Natural killer cell (primary cell): Measurements from ENCODE around the gene TBC1D22A. TPM values are rescaled to one million over a fixed set of nuclear protein-coding genes. Genes with fewer than 3 reads are reported as not detected.

Experiments
- ATAC-seq, 3 donors: fragments of 150-1000 bp in 2 of 3; fragments of 200-7000 bp in 1 of 3; cut with Tn5 transposase; 1 replicate in 1 of 3; 2 replicates in 2 of 3; pipeline ENCODE4 v1.10.0; 2021; ENCODE audit warnings: mild to moderate bottlenecking in 2 of 3, moderate library complexity in 2 of 3
- DNase-seq, 2 donors: peaks; one replicate each; pipeline versions ENCODE4 v3.0.0 to v3.0.0-alpha.2; 2013 to 2021; ENCODE audit warnings: mixed read lengths in 1 of 2
- H3K27ac ChIP-seq: one replicate; pipeline ENCODE4 v1.5.1; 2013; ENCODE audit warnings: mild to moderate bottlenecking, low read length
- H3K27me3 ChIP-seq: one replicate; pipeline ENCODE4 v1.6.1; 2013; ENCODE audit warnings: low read length; ENCODE audit not compliant: control insufficient read depth, insufficient read depth
- H3K36me3 ChIP-seq: one replicate; pipeline ENCODE4 v1.6.1; 2013; ENCODE audit warnings: low read length; ENCODE audit not compliant: control insufficient read depth, insufficient read depth
- H3K4me1 ChIP-seq: one replicate; pipeline ENCODE4 v1.6.1; 2013; ENCODE audit warnings: low read length; ENCODE audit not compliant: control insufficient read depth, insufficient read depth
- H3K4me3 ChIP-seq: one replicate; pipeline ENCODE4 v1.5.1; 2013; ENCODE audit warnings: low read length
- H3K9me3 ChIP-seq: one replicate; pipeline ENCODE4 v1.6.1; 2013; ENCODE audit warnings: low read length; ENCODE audit not compliant: control insufficient read depth, insufficient read depth
- H3K27ac Mint-ChIP-seq, 2 donors: one replicate each; pipeline ENCODE4 v1.8.0; 2022; ENCODE audit warnings: mild to moderate bottlenecking in 2 of 2, mixed read lengths in 2 of 2, moderate library complexity in 1 of 2
- H3K27me3 Mint-ChIP-seq, 2 donors: one replicate each; pipeline ENCODE4 v1.8.0; 2022; ENCODE audit warnings: low read depth in 2 of 2, mixed read lengths in 2 of 2
- H3K36me3 Mint-ChIP-seq: one replicate; pipeline ENCODE4 v1.8.0; 2022; ENCODE audit warnings: mixed read lengths
- H3K4me1 Mint-ChIP-seq, 2 donors: one replicate each; pipeline ENCODE4 v1.8.0; 2022; ENCODE audit warnings: mixed read lengths in 2 of 2
- H3K4me3 Mint-ChIP-seq: one replicate; pipeline ENCODE4 v1.8.0; 2022; ENCODE audit warnings: mild to moderate bottlenecking, moderate library complexity, mixed read lengths
- H3K9me3 Mint-ChIP-seq, 2 donors: one replicate each; pipeline ENCODE4 v1.8.0; 2022; ENCODE audit warnings: mixed read lengths in 2 of 2
- CTCF ChIP-seq: fragments of 200-600 bp; IDR thresholded peaks from one replicate; pipeline ENCODE4 v1.8.0; 2022; ENCODE audit warnings: antibody characterized with exemption
- WGBS: methylation state at CpG from one replicate; pipeline ENCODE4 v1.1.7; 2013; ENCODE audit warnings: missing lambda C conversion rate; ENCODE audit not compliant: insufficient coverage; 5-methylcytosine and 5-hydroxymethylcytosine counted together
- intact Hi-C: fragments of 100-400 bp; cut with micrococcal nuclease; formaldehyde crosslinking; loops from one replicate; pipeline ENCODE4 v1.14.2; 2022
- total RNA-seq, 4 donors: library from RNA; stranded (reverse); fragments of 120-200 nt in 1 of 4; gene quantifications; one replicate each; pipeline versions ENCODE4 v1.2.3 to v1.2.4, GENCODE V29; 2013 to 2022

Gene TBC1D22A
- total RNA-seq, 3 donors from 2014 or later (not counting 1 experiment from before 2014, with no cell fraction given), result 47.4 to 53.7 (median 53.2) TPM

DNA sequence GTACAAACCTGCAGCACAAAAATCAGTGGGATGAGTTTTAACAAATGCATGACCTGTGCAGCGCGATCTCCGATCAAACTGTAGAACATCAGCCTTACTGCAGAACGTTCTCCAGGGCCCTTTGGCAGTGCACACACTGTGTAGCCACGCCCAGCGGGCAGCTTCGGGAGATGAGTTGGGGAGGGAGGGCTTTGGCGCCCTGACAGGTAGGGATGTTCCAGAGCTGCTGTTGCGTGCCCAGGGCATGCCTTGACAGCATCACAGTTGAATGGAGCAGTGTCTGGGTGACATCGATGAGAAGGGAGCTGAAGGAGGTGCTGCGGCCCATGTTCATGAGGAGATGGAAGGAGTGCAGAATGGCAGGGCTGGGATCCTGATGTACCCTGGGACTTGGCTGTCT lies 80.2 kb downstream of the TBC1D22A start:
- no peak for TF ChIP-seq CTCF
- peaks cover 2% of the 10 kb centered on the region for H3K36me3 ChIP-seq
- no peaks in the 10 kb centered on the region for H3K9me3 Mint-ChIP-seq
- H3K27ac Mint-ChIP-seq, result peak overlapping the region in 1 of 2 donors; percentile 64
- no peak overlapping the region for H3K4me3 Mint-ChIP-seq
- no peak for DNase-seq
- H3K4me1 ChIP-seq, result no peaks in the 10 kb centered on the region
- peaks cover 49 to 56% of the 10 kb centered on the region in 2 donors for H3K4me1 Mint-ChIP-seq
- WGBS, result 97% methylated on average over 11 of the region's 11 CpGs
- ATAC-seq, result no peak
- H3K27me3 ChIP-seq, result no peaks in the 10 kb centered on the region
- intact Hi-C loops, result no loop called here
- no peaks in the 10 kb centered on the region for H3K27me3 Mint-ChIP-seq
- H3K36me3 Mint-ChIP-seq, result peaks cover 8% of the 10 kb centered on the region
- H3K27ac ChIP-seq, result no peak overlapping the region
- no peak overlapping the region for H3K4me3 ChIP-seq
- H3K9me3 ChIP-seq, result no peaks in the 10 kb centered on the region

DNA sequence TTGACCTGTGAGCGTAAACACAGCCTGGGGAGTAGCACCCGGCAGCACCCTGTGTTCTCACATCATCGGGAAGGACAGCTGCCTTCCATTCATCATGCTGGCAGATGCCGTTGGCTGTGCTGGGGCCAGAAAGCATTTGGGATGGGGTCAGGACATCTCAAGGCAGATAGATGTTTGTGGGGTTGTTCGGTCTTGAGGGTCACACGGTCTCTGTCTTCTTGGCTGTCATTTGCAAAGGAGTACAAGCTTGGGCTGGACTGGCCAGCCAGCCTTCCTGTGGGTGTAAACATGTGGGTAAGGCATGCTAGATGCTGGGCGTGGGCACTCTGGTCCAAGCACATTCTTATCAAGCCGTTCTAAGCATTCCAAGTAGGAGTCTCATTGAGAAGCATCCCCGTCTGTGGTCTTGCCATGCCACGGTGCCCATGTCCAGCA lies 81.4 kb downstream of the TBC1D22A start:
- ATAC-seq (no peak), DNase-seq (no peak)
- Histone ChIP-seq H3K36me3 (peaks cover 2% of the 10 kb centered on the region), H3K4me1 (no peaks in the 10 kb centered on the region), H3K27me3 (no peaks in the 10 kb centered on the region), H3K27ac (no peak overlapping the region), H3K4me3 (no peak overlapping the region), H3K9me3 (no peaks in the 10 kb centered on the region)
- H3K27ac Mint-ChIP-seq, result peak overlapping the region in 1 of 2 donors; percentile 65
- peaks cover 8% of the 10 kb centered on the region for H3K36me3 Mint-ChIP-seq
- intact Hi-C loops, result no loop called here
- peaks cover 56 to 60% of the 10 kb centered on the region in 2 donors for H3K4me1 Mint-ChIP-seq
- H3K27me3 Mint-ChIP-seq, result no peaks in the 10 kb centered on the region
- no peak for TF ChIP-seq CTCF
- WGBS, result 96% methylated on average over 10 of the region's 10 CpGs
- H3K9me3 Mint-ChIP-seq, result no peaks in the 10 kb centered on the region
- no peak overlapping the region for H3K4me3 Mint-ChIP-seq

- H3K27ac ChIP-seq, result no peak overlapping the region
- WGBS, result 98% methylated on average over 10 of the region's 11 CpGs
- Mint-ChIP-seq H3K36me3 (peaks cover 8% of the 10 kb centered on the region), H3K27me3 (no peaks in the 10 kb centered on the region), H3K27ac (peak overlapping the region in 1 of 2 donors; percentile 58), H3K9me3 (no peaks in the 10 kb centered on the region), H3K4me3 (no peak overlapping the region), H3K4me1 (peaks cover 55 to 69% of the 10 kb centered on the region in 2 donors)
- DNase-seq, result no peak
- TF ChIP-seq CTCF, result no peak
- intact Hi-C loops, result no loop called here
- ATAC-seq, result peak in 1 of 3 donors; percentile 12
- no peak overlapping the region for H3K4me3 ChIP-seq
- peaks cover 2% of the 10 kb centered on the region for H3K36me3 ChIP-seq
- H3K9me3 ChIP-seq, result no peaks in the 10 kb centered on the region
- H3K4me1 ChIP-seq, result no peaks in the 10 kb centered on the region
- H3K27me3 ChIP-seq, result no peaks in the 10 kb centered on the region
These were observed 82.3 kb downstream of the TBC1D22A start for GRCh38 chr22:46844606-46845210.
